ENCODE results near the gene ABHD16A.

The ABHD16A gene

DNA sequence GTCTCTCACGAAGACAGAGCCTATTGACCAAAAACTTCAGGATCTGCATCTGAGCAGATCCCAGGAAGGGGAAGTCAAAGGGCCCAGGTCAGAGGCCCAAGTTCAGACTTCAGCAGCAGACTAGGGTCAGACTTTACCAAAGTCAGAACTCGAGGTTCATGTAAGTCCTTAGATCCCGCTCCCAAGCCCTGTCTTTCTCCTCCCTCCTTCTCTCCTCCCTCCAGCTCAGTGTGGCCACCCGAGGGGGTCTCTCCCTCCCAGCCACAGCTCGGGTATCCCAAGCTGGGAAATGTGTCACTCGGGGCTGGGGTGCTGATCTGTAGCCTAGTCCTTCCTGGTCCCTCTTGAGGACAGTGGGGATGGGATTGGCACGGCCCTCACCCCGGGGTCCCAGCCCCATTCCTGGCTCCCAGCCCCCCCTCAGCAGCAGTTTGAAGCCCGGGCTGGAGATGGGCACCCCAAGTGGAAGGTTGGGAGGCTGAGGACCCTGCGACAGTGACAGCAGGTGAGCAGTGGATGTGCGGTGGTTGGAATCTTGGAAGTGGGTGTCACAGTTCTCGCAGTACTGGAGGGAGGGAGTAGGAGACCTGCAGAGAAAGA lies 40.9 kb downstream of the ABHD16A start:
- no peak for DNase-seq (ENCODE audit: low spot score)

DNA sequence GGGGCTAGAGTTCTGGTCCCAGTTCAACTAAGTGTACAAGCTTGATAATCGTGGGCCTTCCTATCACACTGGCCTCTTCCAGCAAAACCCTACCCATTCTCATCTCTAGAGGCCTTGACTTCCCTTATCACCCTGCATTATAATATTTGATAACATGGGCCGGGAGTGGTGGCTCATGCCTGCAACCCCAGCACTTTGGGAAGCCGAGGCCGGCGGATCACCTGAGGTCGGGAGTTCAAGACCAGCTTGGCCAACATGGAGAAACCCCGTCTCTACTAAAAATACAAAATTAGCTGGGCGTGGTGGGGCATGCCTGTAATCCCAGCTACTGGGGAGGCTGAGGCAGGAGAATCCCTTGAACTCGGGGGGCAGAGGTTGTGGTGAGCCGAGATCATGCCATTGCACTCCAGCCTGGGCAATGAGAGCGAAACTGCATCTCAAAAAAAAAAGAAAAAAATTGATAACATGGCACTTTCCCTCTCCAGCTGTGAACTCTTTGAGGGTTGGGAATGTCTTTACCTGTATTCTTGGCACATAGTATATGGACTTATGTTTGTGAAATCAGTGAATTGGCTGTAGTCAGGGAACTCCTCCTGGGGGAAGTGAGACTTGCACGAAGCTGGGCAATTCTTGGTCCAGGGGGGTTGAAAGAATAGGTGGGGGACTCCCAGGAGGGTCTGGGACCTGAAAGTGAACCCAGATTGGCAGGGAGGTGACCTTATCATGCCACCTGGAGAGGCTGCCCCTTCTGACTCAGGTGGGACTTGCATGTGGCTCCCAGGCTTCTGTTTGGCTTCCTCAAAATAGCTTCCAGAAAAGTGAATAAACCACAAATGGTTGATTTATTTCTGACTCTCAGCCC lies 41.6 kb downstream of the ABHD16A start:
- DNase-seq (ENCODE audit: low spot score), result no peak

DNA sequence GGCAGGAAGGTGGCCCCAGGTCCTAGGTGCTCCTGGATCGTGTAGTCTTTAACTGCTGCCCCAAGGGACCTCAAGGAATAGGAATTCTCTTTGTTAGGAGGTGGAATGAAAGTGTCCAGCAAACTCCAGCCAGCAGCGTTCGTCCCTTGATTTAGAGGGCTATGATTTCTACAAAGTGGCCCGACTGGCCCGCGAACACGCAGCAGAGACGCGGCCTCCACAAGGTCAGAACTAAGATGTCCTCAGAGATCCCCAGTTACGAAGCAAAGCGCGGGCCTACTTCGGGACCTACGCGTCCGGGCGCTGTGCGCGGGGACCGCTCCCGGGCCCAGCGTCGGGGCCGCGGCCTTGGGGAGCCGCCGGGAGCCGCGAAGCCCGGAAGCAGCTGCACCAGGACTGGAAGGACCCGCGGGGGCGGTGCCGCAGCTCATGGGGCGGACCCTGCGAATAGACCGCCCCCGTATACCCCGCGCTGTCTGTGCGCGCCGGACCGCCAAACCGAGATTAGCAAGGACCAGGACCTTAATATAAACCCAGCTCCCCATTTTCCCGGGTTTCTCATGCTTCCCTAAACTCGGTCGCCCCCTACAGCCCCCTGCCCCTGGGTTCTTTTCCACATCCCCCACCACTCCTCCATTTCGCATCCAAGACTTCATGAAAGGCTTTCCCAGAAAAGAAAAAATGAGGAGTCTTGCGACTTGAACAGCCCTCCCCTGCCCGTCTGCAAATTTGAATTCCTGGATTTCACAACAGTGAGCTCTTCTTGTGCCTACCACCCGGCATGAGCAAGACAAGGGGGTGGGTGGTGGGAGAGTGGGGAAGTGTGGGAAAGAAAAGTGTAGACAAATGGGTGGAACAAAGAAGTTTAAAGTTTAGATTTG lies 42.5 kb downstream of the ABHD16A start, which contains the start of gene C6orf47:
Gene C6orf47 (minus strand): TSS at position 398 of the 881 bp plus-strand sequence. CDS start 831 bp downstream, outside the sequence.
- DNase-seq (ENCODE audit: low spot score), result peak; percentile 80

DNA sequence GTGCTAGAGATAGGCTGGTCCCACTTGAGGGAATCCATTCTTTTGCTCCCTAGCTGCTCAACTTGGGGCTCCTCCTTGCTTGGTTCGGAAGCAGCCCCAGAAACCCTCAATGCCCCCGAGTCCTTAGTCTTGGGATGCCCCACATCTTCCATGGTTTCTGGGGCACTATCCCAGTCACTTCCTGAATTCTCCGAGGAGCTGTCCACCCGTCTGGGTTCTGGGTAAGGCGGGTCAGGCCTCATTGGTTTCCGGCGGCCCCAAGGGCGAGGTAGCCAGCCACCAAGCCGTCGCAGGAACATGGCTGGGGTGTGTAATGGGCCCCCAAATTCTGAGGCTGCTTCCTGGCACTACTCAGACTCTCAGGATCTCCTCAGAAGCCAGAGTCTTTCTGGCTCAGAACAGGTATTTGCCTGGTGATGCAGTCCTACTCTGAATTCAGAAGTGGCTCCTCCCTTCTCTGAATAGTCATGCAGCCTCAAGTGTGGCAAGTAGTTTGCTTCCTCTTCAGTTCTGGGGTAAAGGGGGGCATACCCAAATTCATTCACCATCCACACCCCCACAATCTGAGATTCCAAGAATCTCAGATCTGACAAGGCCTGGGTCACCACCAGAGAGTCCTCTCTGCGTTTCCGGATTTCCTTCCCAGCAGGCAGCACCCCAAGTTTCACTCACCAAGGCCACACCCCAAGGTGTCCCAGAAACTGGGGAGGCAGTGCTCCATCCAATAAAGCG lies 43.3 kb downstream of the ABHD16A start:
- peak; percentile 33 for DNase-seq (ENCODE audit: low spot score)

DNA sequence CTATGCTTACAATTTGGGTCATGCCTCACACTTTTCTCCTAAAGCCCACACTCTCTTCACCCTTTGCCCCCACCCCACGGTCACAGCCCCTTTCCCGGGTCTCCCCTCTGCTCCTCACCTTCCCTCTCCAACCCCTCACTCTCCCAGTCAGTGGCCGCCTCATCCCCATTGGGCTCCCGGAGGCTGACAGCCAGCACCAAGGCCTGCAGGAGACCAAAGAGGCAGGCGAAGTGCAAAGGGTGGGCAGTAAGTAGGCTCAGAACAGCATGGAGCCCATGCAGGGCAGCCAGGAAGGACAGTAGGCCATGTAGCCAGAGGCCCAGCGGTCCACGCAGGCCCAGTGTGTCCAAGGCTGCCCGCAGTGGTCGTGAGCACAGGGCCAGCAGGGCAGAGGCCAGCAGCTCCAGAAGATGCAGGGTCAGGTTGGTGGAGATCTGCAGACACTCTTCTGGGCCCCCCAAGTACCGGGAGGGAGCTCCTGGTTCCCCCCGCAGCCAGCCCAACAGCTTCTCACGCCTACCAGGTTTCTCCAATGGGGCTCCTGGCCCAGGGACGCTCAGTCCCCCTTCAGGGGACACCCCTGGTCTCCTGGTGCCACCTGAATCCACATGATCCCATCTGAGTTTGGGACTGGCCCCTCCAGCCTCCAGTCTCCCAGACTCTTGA lies 44.0 kb downstream of the ABHD16A start:
- no peak for DNase-seq (ENCODE audit: low spot score)

DNA sequence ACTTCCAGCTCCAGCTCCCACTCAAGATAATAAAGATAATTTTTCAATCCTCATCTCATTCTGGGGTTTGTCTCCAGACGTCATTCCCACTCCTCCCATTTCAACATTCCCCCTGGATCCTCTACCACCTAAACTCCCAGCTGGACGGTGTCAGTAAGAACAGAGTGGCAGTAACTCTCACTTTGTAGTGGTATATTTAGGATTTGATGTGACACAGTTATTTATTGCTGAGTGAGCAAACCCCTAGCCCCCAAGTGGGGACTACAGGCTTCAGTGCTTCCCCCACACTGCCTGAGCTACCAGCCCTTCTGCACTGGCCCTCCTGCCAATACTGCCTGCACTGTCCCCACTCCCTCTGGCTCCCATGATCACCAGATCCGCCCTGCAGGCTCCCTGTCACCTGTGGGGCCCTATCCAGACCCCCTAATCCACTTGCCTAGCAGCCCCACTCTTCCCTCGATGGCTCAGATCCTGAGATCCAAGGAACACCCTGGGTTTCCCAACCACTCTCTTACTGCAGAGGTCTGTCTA lies 44.9 kb downstream of the ABHD16A start:
- DNase-seq (ENCODE audit: low spot score), result no peak

DNA sequence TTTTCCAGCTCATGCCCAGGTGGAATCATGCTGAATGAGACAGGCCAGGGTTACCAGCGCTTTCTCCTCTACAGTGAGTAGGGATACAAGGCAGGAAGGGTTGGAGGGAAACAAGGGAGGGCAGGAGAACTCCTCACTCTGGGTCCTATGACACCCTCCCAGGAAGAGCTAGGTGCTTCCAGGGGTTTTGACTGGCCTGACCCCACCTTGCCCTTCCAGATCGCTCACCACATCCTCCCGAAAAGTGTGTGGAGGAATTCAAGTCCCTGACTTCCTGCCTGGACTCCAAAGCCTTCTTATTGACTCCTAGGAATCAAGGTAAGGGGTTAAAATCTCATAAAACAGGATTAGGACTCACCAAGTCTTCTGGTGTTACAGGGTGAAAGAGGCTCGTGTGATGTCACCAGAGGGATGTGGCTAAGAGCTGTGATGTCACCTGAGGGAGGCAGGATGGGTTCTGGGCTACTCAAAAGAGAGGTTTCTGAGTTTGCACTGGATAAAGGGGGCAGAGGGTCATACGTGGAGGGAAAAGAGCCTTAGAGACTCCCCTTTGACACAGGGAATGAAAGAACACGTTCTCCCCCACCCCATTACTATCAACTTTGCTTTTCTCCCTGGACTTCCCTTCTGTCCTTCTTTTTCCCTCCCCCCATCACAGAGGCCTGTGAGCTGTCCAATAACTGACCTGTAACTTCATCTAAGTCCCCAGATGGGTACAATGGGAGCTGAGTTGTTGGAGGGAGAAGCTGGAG lies 45.5 kb downstream of the ABHD16A start:
- no peak for DNase-seq (ENCODE audit: low spot score)

DNA sequence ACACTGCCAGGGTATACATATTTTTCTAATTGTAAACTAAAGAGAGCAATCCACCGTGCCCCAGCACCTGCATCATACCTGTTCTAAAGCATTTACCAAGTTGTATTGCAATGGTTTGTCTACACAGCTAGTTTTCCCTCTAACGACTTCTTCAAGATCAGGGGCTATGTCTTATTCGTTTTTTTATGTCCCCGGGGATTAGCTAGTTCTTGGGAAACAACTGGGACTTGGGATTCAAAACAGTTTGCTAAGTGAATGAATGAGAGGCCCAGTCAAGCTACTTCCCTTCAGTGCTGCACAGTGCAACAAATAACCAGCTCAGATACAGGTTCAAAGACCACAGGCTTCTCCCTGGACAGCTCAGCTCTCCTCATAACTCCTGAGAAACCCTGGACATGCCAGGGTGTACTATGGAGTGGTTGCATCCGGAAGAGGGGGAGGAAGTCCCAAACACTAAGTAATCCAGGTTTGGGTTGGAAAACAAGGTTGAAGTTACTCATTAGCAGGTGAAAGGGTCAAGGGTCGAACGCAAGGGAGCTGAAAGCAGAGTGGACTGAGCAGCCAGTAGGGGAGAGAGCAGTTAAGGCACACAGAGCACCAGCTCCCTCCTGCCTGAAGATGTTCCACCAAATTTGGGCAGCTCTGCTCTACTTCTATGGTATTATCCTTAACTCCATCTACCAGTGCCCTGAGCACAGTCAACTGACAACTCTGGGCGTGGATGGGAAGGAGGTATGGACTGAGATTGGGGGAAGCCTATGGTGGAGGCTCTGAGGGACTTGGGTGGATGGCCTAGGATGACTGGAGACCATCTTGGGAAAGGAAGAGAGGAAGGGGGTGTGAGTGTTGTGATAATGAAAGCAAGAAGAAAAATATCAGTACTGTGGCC lies 47.5 kb downstream of the ABHD16A start, which contains the start of gene APOM:
Gene APOM (plus strand): TSS at position 546 of the 889 bp plus-strand sequence. CDS start 73 bp downstream, at position 619.
- no peak for DNase-seq (ENCODE audit: low spot score)

DNA sequence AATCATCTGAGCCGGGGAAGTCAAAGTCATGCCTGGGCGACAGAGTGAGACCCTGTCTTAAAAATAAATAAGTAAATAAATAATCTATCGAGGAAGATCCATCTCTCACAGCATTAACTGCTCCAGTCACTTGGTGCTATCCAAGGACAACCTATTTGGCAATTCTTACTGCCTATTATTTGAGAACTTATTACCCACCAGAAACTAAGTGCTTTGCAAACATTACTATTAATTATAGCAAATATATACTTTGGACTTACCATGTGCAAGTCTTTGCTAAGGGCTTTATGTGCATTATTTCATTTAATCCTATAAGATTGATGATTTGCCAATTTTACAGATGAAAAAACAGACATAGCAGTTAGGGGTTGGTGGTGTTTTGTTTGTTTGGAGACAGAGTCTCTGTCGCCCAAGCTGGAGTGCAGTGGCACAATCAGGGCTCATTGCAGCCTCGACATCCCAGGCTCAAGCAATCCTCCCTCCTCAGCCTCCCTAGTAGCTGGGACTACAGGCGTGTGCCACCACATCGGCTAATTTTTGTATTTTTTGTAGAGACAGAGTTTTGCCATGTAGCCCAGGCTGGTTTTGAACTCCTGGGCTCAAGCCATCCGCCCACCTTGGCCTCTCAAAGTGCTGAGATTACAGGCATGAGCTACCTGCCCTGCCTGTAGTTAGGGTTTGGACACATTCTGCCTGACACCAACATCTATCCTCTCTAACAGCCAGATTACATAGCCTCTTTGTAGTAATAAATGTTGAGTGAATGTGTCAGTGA lies 48.4 kb downstream of the ABHD16A start:
- DNase-seq (ENCODE audit: low spot score), result no peak

DNA sequence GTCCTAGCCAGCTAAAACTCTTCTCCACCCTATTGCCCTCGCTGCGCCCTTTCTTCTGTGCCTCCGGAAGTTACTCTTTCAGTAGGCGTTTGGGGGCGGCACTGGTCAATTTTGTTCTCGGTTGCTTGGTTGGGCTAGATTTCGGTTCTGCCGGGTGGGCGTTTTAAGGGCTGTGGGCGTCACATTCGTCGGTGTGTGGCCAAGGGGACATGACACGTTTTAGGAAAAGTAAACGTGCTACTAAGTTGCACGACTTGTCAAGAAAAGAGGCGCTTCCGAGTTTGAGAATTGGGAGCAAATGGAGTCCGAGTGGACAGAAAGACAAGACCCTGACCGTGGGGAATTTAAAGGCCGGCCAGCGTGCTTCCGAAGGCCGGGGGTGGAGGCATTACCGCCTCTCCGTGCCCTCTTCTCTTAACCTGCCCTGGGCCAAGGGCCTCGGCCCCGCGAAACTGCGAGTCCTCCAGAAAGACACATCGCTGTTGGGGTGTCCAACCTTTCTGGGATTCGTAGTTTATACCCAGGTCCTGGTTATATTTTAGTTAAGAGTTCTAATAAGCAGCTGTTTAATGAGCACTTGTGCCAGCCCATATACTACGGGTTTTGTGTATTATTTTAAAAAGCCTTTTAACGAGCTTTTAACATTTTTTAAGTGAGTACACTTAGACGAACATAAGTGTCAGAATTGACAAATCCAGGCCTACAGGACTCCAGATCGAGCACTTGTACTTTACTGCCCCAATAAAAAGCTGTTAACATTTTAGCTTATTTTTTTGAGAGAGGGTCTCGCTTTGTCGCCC lies 50.0 kb downstream of the ABHD16A start:
- no peak for DNase-seq (ENCODE audit: low spot score)

DNA sequence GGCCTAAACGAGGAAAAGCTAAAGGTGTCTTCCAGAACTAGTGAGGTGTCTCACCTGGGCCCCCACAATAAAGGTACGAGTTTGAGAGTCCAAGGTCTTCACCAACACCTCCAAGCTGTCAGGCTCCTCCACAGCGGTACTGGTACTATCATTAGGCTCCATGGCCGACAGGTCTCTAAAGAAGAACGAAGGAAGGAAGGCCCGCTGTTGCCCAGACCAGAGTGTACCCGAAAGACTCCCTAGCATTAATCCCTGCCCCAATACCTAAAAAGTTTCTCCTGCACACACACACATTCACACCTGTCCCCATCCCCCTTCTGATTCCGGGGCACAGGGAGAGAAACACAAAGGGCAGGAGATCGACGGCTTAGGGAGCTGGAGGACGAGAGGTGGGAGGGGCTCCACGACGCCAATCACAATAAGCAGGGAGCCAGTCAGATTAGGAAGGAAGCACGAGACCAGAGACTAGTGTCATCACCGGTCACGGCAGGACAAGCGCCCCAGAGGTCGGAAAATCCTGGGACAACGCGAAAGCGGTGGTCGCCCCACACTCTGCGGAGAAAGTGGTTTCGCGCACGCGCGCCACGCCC lies 51.4 kb downstream of the ABHD16A start:
- DNase-seq (ENCODE audit: low spot score), result peak; percentile 14

DNA sequence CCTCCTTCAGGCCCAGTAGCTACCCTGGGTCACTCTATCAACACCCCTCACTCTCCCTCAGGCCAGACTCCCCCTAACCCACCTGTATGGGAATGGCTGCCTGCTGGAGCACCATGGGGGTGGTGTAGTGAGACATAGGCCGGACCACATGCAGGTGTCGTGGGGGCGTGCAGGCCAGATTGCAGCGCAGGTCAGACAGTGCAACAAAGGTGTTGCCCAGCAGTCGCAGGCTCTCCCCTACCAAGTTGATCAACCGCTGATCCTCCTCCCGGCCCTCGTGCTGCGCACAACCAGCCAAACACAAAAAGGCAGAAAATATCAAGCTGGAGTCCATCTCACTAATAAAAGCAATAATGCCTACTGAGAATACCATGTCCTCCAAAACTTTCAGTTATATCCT lies 57.8 kb downstream of the ABHD16A start:
- DNase-seq (ENCODE audit: low spot score), result no peak

DNA sequence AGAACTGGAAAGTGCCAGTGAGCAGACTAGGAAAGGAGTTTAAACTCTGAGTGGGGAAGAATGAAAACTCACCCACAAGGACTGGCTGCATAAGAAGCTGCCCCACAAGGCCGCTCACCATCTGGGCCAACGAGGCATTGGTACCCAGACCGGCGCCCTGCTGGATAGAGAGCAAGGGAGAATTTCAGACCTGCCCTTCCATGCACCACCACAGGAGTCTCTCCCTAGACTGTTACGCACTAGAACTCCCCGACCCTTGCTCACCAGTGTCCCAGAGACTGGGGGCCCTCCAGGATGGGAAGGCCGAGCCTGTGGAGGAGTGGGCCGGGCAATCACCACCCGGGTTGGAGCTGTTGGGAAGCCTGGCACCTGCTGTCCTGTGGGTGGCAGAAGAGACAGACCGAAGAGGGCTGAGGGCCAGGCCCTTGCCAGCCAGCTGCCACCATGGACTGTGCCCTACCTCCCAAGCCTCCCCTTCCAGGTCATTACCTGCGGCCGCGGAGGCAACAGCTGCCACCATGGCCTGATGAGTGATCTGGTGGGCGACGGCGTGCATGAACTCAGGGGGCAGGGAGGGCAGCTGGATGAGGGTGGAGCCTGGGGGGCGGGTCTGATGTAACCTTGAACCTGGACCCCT lies 59.2 kb downstream of the ABHD16A start:
- no peak for DNase-seq (ENCODE audit: low spot score)

DNA sequence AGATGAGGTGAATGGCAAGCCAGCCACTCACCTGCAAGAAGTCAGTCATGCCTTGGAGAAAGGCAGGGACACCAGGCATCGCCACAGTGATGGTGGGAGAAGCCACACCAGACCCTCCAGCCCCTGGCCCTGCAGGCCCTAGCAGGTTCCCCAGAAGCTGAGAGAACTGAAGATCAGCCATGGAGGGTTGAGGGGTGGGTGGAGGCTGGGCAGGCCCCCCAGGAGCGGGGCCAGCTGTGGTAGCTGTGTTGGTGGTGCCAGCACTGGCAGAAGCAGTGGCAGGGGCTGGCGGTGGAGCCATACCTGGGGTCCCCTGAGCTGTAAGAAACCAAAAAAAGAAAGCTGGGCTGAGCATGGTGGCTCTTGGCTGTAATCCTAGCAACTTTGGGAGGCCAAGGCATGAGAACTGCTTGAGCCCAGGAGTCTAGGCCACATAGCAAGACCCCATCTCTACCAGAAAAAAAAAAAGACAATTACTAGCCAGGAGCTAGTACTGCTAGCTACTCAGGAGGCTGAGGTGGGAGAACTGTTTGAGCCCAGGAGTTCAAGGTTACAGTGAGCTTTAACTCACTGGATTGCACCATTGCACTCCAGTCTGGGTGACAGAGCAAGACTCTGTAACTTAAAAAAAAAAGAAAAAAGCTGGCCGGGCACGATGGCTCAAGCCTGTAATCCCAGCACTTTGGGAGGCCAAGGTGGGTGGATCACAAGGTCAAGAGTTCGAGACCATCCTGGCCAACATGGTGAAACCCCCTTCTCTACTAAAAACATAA lies 60.1 kb downstream of the ABHD16A start:
- DNase-seq (ENCODE audit: low spot score), result no peak

DNA sequence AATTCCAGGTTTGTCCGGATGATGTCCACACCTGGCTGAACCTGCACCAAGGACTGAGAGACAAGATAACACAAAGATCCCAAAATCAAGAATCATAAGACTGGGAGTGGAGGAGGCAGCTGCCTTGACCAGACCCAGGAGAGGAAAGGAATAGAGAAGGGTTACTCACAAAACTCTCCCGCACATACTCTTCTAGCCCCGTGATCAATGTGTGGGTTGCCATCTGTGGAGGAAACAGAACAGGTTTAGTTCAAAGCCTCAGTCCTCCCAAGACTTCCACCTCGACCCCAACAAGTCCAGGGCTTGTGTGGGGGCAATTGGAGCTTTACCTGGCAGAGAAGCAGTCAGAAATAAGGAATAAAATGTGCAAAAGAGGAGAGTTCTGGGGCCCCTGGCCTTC lies 61.8 kb downstream of the ABHD16A start:
- DNase-seq (ENCODE audit: low spot score), result no peak

DNA sequence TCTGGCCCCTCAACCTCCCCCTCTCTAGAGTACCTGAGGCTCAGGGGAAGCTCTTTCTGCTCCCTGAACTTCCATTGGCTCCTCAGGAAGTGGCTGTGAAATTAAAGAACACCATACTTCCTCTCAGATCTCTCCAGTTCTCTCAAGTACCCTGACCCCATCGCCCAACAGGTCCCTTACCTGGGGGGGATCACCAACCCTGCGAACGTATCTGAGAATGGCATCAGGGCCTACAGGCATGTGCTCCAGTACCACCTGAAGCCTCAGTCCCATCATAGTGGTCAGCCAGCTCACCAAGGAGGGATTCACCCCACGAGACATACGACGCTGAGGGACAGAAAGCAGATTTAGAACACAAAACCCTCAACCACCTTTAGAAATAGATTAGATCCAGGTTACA lies 62.5 kb downstream of the ABHD16A start:
- DNase-seq (ENCODE audit: low spot score), result no peak
